ENCODE measurements around the gene ATXN7L2.

ATXN7L2 gene

DNA sequence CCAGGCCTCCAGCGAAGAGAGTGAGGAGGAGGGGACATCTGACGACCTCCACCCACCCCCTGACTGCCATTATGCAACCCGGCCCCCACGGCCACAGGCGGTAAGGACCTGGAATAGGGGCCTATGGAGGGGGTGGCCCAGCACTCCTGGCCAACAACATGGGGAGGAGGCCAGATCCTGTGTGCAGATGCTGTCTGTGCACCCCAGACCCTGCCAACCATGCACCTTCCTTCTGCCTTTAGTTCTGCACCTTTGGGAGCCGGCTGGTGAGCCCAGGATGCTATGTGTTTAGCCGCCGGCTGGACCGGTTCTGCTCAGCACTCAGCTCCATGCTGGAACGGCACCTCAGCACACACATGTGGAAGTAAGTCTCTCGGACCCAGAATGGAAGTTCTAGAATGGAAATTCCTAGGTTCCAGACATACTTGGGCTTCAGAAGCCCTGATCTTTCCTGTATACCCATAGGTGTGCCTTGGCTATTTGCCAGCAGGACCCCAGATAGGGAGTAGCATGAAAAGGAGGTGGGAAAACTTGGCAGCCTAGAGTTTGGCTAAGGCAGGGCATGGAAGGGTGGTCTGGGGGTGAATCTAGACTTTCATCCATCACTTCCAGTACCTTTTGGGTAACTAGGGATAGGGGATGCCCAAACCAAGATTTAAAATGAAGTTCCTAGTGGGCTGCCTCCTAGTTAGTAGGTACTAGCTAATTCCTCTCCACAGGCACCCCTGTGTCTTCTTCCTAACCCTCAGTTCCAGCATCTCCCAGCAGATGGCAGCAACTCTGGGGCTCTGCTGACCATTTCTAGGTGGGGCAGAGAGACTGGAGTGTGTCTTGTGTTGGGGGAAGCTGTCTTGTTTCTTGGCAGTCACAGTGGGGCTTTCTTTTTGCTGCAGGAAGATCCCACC, 6.6 kb downstream of the ATXN7L2 start:
- H3K4me3 ChIP-seq (ENCODE audit: control insufficient read depth, low read depth, low read length): no peak overlapping the region
- TF ChIP-seq, protein P1, sequence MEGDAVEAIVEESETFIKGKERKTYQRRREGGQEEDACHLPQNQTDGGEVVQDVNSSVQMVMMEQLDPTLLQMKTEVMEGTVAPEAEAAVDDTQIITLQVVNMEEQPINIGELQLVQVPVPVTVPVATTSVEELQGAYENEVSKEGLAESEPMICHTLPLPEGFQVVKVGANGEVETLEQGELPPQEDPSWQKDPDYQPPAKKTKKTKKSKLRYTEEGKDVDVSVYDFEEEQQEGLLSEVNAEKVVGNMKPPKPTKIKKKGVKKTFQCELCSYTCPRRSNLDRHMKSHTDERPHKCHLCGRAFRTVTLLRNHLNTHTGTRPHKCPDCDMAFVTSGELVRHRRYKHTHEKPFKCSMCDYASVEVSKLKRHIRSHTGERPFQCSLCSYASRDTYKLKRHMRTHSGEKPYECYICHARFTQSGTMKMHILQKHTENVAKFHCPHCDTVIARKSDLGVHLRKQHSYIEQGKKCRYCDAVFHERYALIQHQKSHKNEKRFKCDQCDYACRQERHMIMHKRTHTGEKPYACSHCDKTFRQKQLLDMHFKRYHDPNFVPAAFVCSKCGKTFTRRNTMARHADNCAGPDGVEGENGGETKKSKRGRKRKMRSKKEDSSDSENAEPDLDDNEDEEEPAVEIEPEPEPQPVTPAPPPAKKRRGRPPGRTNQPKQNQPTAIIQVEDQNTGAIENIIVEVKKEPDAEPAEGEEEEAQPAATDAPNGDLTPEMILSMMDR (IDR thresholded peaks at IDR 0.05; ENCODE audit: control insufficient read depth, insufficient read depth, low read depth, low read length, missing control alignments): peak; percentile 93
- DNase-seq (ENCODE audit: low read depth): no peak

DNA sequence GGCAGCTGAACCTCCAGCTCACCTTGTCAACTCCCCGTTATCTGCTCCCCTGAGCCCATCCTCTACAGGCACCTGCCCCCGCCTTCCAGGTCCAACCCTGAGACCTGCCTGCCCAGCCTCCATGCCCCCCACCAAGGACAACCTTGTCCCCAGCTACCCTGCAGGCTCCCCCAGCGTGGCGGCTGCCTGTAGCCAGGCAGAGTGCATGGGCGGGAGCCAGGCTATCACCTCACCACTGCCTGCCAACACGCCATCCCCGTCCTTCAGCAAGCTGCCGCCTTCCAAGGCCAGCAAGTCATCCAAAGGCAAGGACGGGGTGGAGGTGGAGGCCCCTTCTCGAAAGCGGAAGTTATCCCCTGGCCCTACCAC, 7.2 kb downstream of the ATXN7L2 start:
- TF ChIP-seq, protein P1 (IDR thresholded peaks at IDR 0.05; ENCODE audit: control insufficient read depth, insufficient read depth, low read depth, low read length, missing control alignments): no peak
- no peak overlapping the region for H3K4me3 ChIP-seq (ENCODE audit: control insufficient read depth, low read depth, low read length)
- DNase-seq (ENCODE audit: low read depth): no peak

DNA sequence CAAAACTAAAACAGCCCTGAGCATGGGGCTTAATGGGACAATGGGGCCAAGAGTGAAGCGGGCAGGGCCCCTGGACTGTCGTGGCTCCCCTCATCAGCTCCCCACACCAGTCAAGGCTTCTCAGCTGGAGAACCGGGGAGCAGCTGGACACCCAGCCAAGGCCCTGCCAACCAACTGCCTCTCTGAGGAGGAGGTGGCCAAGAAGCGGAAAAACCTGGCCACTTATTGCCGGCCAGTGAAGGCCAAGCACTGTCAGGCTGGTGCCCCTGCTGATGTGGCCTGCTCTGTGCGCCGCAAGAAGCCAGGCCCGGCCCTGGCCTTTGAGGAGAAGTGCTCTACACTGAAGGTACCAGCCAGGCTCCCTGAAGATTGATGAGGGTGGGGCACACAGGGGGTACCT, 7.7 kb downstream of the ATXN7L2 start:
- TF ChIP-seq, protein P1 (IDR thresholded peaks at IDR 0.05; ENCODE audit: control insufficient read depth, insufficient read depth, low read depth, low read length, missing control alignments): no peak
- H3K4me3 ChIP-seq (ENCODE audit: control insufficient read depth, low read depth, low read length): no peak overlapping the region
- no peak for DNase-seq (ENCODE audit: low read depth)

DNA sequence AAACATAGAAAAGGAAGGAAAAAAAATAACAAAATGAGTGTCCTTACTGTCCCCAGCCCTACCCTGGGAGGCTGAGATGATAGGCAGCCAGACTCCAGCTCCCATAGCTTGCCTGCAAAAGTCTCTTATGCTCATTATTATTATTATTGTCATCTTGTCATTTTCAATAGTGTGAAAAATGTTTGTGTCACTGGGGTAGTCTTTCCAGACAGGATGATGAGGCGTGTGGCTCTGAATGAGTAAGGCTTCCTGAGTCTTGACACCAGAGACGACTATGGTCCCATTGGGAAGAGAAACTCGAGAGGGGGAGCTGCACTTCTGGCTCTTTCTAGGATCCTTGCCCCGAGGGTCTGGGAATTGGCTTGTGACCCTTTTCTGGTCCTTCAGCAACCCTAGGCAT, 9.1 kb downstream of the ATXN7L2 start:
- TF ChIP-seq, protein P1 (IDR thresholded peaks at IDR 0.05; ENCODE audit: control insufficient read depth, insufficient read depth, low read depth, low read length, missing control alignments): no peak
- DNase-seq (ENCODE audit: low read depth): no peak

DNA sequence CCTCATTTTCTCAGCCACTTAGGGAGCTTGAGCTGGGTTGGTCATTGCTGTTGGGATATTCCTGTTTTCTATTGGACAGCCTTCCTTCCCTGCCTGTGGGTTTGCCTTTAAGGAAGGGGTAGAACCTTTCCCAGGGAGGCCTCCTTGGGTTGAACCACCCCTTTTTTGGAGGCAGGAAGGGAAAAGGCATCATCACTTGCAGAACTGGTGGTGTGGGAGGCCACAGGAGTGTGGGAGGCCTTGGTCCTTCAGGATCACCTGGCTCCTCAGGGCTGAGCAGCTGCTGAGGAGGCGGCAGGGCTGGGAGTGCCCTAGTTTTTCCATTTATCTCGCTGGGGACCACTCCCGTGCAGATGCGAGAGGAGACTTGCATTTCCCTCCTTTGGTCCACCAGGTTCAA, 9.5 kb downstream of the ATXN7L2 start:
- DNase-seq (ENCODE audit: low read depth): no peak
- TF ChIP-seq, protein P1 (IDR thresholded peaks at IDR 0.05; ENCODE audit: control insufficient read depth, insufficient read depth, low read depth, low read length, missing control alignments): no peak
- no peak overlapping the region for H3K4me3 ChIP-seq (ENCODE audit: control insufficient read depth, low read depth, low read length)

More for the DNA sequence above, 9.1 kb downstream of the ATXN7L2 start:
- no peak overlapping the region for H3K4me3 ChIP-seq (ENCODE audit: control insufficient read depth, low read depth, low read length)

DNA sequence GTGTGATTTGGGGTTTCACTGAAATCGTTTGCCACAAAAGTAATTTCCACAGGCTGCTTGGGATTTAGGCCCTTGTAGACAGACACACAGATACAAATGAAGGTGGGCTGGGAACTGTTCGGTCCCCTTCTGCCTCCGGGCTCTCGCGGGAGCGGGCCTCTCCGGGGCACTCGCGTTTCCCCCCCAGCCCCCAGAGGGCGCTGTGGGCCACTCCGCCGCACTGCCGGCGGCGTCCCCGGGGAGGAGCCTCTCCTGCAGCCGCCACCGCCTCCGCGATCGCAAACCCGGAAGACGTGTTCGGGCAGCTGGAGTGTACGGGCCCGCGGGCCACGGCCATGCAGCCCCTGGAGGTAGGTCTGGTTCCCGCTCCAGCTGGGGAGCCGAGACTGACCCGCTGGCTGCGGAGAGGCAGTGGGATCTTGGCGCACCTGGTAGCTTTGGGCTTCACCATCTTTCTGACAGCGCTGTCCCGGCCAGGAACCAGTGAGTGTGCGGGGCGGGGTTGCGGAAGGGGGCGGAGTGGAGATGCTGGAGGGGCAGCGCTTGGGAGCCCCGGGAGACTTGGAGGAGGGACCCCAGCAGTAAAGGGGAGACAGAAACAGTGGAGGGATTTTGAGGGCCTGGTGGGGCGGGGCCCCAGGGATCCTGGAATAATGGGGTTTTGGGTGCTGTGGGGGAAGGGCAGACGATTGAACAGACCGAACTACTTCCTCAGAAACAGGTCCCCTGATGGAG, 10.3 kb downstream of the ATXN7L2 start, which contains the start of gene CYB561D1:
Gene CYB561D1 (plus strand): TSS at position 290 of the 735 bp plus-strand sequence. CDS start 46 bp downstream, at position 336.
- peak within 1 kb of the TSS; percentile 98 for H3K4me3 ChIP-seq (ENCODE audit: control insufficient read depth, low read depth, low read length)
- TF ChIP-seq, protein P1 (IDR thresholded peaks at IDR 0.05; ENCODE audit: control insufficient read depth, insufficient read depth, low read depth, low read length, missing control alignments): peak; percentile 83
- DNase-seq (ENCODE audit: low read depth): peak; percentile 33
